Calu3 (cell line): Measurements from ENCODE around the gene MAZ. TPM values are rescaled to one million over a fixed set of nuclear protein-coding genes. Genes with fewer than 3 reads are reported as not detected.

ENCODE experiments used
- BruUV-seq: library from RNA; stranded (reverse); fragments of 400-500 nt; replicated peaks from 2 replicates; lab custom pipeline; 2021; lab: Mats Ljungman, UMichigan
- CTCF ChIA-PET: fragments of 300-600 bp; sonication (Branson Sonifier 250); formaldehyde crosslinking; loops from one replicate; lab custom pipeline; 2022; ENCODE audit warnings: antibody characterized with exemption; lab: Charles Lee
- DNase-seq: peaks from one replicate; pipeline ENCODE4 v3.0.0; 2022
- H3K27ac Mint-ChIP-seq: one replicate; pipeline ENCODE4 v1.8.0; 2022; ENCODE audit warnings: mixed read lengths; ENCODE audit not compliant: unreplicated experiment
- H3K27me3 Mint-ChIP-seq: one replicate; pipeline ENCODE4 v1.8.0; 2022; ENCODE audit warnings: mixed read lengths; ENCODE audit not compliant: unreplicated experiment
- H3K36me3 Mint-ChIP-seq: one replicate; pipeline ENCODE4 v1.8.0; 2022; ENCODE audit warnings: mild to moderate bottlenecking, moderate library complexity, mixed read lengths; ENCODE audit not compliant: insufficient read depth, unreplicated experiment
- H3K4me1 Mint-ChIP-seq: one replicate; pipeline ENCODE4 v1.8.0; 2022; ENCODE audit warnings: mild to moderate bottlenecking, low read depth, mixed read lengths; ENCODE audit not compliant: unreplicated experiment
- H3K4me3 Mint-ChIP-seq: one replicate; pipeline ENCODE4 v1.8.0; 2022; ENCODE audit warnings: mild to moderate bottlenecking, low read depth, moderate library complexity, mixed read lengths; ENCODE audit not compliant: unreplicated experiment
- H3K9me3 Mint-ChIP-seq: one replicate; pipeline ENCODE4 v1.8.0; 2022; ENCODE audit warnings: low read depth, mixed read lengths; ENCODE audit not compliant: unreplicated experiment
- intact Hi-C: fragments of 100-400 bp; cut with micrococcal nuclease; formaldehyde crosslinking; loops from one replicate; pipeline ENCODE4 v1.10.0; 2022; ENCODE audit not compliant: unreplicated experiment
- total RNA-seq: library from RNA; stranded (reverse); gene quantifications from 2 replicates; pipeline ENCODE4 v1.2.3, GENCODE V29; 2022
- TF ChIP-seq, protein P1 (sequence below): fragments of 200-600 bp; IDR thresholded peaks from one replicate; pipeline ENCODE4 v1.8.0; 2022; ENCODE audit warnings: antibody characterized with exemption; ENCODE audit not compliant: unreplicated experiment

MAZ gene
- total RNA-seq, 1 experiment from 2014 or later = 257 TPM

DNA sequence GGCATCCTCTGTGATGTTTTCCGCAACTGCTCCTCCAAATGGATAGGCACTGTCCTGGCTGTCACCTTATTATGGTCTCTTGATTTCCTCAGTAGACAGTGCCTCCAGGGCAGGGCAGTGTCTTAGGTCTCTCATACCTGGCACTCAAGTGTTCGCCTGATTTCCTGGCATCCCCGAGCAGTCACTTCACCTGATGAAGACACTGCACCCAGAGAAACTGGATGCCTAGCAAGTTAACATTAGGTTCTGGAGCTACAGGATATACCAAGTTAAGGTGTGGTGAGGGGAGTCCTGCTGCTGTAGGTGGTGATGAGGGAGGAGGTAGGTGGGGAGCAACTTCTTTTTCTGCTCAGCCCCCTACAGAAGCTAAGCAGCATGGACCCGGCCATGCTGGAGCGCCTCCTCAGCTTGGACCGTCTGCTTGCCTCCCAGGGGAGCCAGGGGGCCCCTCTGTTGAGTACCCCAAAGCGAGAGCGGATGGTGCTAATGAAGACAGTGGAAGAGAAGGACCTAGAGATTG is 3.9 kb upstream of the MAZ start:
- no peak for DNase-seq
- intact Hi-C loops = no loop called here
- CTCF ChIA-PET = interaction anchor here (0.7 kb wide), 1 partner anchor 16 kb away, joined by 4 read pairs; no protein-coding TSS in a partner anchor

DNA sequence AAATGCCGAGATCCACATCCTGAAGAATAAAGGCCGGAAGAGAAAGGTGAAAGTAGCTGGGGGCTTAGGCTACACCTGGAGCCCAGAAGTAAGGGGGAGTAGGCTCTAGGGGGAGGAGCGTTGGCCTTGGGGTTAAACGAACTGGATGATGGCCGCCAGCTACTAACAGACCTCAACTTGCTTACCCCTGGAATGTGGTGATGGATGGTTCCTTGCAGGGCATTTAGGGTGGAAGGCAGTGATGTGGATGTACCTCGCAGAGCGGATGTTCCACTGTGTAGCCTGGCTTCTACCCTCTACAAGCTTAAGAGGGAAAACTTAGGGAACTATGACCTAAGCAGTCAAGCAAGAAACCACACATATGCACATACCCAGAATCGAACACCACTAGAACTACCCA is 2.3 kb upstream of the MAZ start:
- Mint-ChIP-seq H3K36me3 (peaks cover 74% of the 10 kb centered on the region), H3K27ac (peak overlapping the region; percentile 96), H3K4me3 (peak overlapping the region; percentile 89), H3K27me3 (no peaks in the 10 kb centered on the region), H3K4me1 (peaks cover 33% of the 10 kb centered on the region), H3K9me3 (no peaks in the 10 kb centered on the region)
- DNase-seq = no peak
- TF ChIP-seq, protein P1, sequence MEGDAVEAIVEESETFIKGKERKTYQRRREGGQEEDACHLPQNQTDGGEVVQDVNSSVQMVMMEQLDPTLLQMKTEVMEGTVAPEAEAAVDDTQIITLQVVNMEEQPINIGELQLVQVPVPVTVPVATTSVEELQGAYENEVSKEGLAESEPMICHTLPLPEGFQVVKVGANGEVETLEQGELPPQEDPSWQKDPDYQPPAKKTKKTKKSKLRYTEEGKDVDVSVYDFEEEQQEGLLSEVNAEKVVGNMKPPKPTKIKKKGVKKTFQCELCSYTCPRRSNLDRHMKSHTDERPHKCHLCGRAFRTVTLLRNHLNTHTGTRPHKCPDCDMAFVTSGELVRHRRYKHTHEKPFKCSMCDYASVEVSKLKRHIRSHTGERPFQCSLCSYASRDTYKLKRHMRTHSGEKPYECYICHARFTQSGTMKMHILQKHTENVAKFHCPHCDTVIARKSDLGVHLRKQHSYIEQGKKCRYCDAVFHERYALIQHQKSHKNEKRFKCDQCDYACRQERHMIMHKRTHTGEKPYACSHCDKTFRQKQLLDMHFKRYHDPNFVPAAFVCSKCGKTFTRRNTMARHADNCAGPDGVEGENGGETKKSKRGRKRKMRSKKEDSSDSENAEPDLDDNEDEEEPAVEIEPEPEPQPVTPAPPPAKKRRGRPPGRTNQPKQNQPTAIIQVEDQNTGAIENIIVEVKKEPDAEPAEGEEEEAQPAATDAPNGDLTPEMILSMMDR = no peak
- intact Hi-C loops = no loop called here
- CTCF ChIA-PET = interaction anchor here (0.8 to 1.4 kb wide), 7 partner anchors 13 to 228 kb away, joined by 3 to 6 read pairs (median 3); partner anchors contain the start of genes KIF22 and MVP
- BruUV-seq = no TSS peak

More for the DNA sequence above, 3.9 kb upstream of the MAZ start:
- no peaks in the 10 kb centered on the region for H3K27me3 Mint-ChIP-seq
- TF ChIP-seq, protein P1 = no peak
- no peaks in the 10 kb centered on the region for H3K9me3 Mint-ChIP-seq
- H3K4me3 Mint-ChIP-seq = no peak overlapping the region
- no TSS peak for BruUV-seq
- no peak overlapping the region for H3K27ac Mint-ChIP-seq
- H3K4me1 Mint-ChIP-seq = peaks cover 20% of the 10 kb centered on the region
- peaks cover 73% of the 10 kb centered on the region for H3K36me3 Mint-ChIP-seq

DNA sequence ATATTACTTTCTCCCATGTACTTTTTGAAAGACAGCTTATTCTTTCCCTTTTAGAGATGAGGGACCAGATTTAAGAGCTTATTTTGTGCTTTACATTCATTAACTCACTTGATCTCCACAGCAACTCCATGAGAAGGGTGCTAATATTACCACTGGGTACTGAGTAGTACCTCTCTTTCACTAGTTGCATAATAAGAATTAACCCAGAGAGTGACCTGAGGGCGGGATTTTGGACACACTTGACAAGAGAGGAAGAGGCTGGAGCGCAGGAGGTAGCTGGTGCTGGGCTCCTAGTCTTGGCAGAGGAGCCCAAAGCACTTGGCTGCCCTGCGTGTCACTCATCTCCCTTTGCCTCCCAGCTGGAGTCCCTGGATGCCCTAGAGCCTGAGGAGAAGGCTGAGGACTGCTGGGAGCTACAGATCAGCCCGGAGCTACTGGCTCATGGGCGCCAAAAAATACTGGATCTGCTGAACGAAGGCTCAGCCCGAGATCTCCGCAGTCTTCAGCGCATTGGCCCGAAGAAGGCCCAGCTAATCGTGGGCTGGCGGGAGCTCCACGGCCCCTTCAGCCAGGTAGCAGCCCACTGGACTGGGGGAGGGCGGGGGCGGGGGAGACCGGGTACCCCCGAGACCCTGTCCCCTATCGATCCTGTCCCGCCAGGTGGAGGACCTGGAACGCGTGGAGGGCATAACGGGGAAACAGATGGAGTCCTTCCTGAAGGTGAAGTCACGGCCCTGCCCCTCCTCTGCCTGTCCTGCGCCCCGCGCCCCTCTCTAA is 1.7 kb upstream of the MAZ start:
- Mint-ChIP-seq H3K27ac (peak overlapping the region; percentile 96), H3K27me3 (no peaks in the 10 kb centered on the region), H3K4me3 (peak overlapping the region; percentile 89), H3K4me1 (peaks cover 34% of the 10 kb centered on the region), H3K9me3 (no peaks in the 10 kb centered on the region), H3K36me3 (peaks cover 74% of the 10 kb centered on the region)
- TSS peak; percentile 50 for BruUV-seq
- intact Hi-C loops = no loop called here
- no peak for DNase-seq
- TF ChIP-seq, protein P1 = no peak
- CTCF ChIA-PET = interaction anchor here (0.8 to 1.4 kb wide), 7 partner anchors 12 to 228 kb away, joined by 3 to 6 read pairs (median 3); partner anchors contain the start of genes KIF22 and MVP

DNA sequence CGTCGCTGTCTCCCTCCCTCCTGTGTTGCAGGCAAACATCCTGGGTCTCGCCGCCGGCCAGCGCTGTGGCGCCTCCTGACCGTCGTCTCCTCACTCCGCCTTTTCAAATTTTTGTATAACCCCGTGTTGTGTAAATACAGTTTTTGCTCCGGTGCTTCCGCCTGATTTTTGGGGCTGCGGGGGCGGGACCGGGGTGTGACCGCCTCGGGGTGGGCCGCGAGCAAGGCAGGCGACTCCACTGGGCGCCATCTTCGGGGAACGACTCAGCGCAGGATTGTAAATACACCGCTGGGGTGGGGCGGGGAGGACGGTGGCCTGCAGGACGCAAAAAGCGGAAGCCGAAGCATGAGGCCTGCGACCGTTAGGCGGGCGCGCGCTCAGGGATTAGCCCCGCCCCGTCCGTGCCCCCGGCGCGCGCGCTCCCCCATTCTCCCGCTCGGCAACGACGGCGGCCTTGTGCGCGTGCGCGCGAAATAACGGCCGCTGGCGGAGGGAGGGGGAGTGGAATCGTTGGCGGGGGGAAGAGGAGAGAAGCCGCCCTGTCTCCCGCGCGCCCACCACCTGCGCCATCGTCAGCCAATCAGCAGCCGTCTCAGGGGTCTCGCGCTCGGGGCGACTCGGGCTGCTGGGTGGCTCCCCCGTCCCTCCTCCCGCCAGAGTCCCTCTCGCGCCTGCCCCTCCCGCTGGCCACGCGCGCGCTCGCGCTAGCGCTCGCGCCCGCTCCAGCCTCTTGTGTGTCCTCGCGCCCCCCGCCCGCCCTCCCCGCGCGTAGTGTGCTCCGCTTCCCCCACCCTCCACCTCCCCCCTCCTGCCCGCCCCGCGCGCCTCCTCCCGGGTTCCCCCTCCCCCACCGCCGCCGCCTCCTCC is 864 bp upstream of the MAZ start:
- peaks cover 34% of the 10 kb centered on the region for H3K4me1 Mint-ChIP-seq
- H3K36me3 Mint-ChIP-seq = peaks cover 76% of the 10 kb centered on the region
- no peaks in the 10 kb centered on the region for H3K9me3 Mint-ChIP-seq
- CTCF ChIA-PET = interaction anchor here (0.5 to 1.3 kb wide), 3 partner anchors 12 to 129 kb away, joined by 3 to 4 read pairs (median 3); no protein-coding TSS in a partner anchor
- H3K4me3 Mint-ChIP-seq = peak overlapping the region; percentile 89
- TF ChIP-seq, protein P1 = peak; percentile 25
- intact Hi-C loops = no loop called here
- no TSS peak for BruUV-seq
- peak overlapping the region; percentile 96 for H3K27ac Mint-ChIP-seq
- no peaks in the 10 kb centered on the region for H3K27me3 Mint-ChIP-seq
- DNase-seq = peak; percentile 99
